DMS114 treated with DMSO at 0.1 percent for 48 hours (cell line): ENCODE results near the gene FGF10.
A peak's percentile ranks its signal among the peaks of the same experiment; 100 is the strongest.

Experiments used
- DNase-seq: peaks from one replicate; lab custom pipeline; 2025; ENCODE audit not compliant: unreplicated experiment; lab: John Stamatoyannopoulos, UW

FGF10 gene

GRCh38 chr5:44358421-44358820, 30.8 kb downstream of the FGF10 start:
- DNase-seq, result no peak

GRCh38 chr5:44356231-44356630, 33.0 kb downstream of the FGF10 start:
- DNase-seq, result no peak

GRCh38 chr5:44345871-44346270, 43.3 kb downstream of the FGF10 start:
- DNase-seq, result no peak

- no peak for DNase-seq
Measured at GRCh38 chr5:44336708-44337107, 52.5 kb downstream of the FGF10 start.

- no peak for DNase-seq
Measured at GRCh38 chr5:44334622-44335021, 54.6 kb downstream of the FGF10 start.

GRCh38 chr5:44332285-44332971, 56.8 kb downstream of the FGF10 start:
- peak; percentile 8 for DNase-seq

GRCh38 chr5:44331471-44332050, 57.7 kb downstream of the FGF10 start:
- no peak for DNase-seq

- no peak for DNase-seq
Measured at GRCh38 chr5:44329716-44330115, 59.5 kb downstream of the FGF10 start.

GRCh38 chr5:44321144-44321725, 68.0 kb downstream of the FGF10 start:
- no peak for DNase-seq

- DNase-seq, result no peak
Measured at GRCh38 chr5:44320188-44320587, 69.0 kb downstream of the FGF10 start.

- no peak for DNase-seq
Measured at GRCh38 chr5:44318883-44319282, 70.3 kb downstream of the FGF10 start.

GRCh38 chr5:44312374-44312773, 76.8 kb downstream of the FGF10 start:
- DNase-seq, result no peak

- DNase-seq, result no peak
Measured at GRCh38 chr5:44300551-44300950, 88.7 kb downstream of the FGF10 start.

GRCh38 chr5:44299394-44299793, 89.8 kb downstream of the FGF10 start:
- DNase-seq, result no peak

GRCh38 chr5:44294516-44294915, 94.7 kb downstream of the FGF10 start:
- DNase-seq, result no peak

GRCh38 chr5:44292736-44293135, 96.5 kb downstream of the FGF10 start:
- no peak for DNase-seq

- no peak for DNase-seq
Measured at GRCh38 chr5:44278469-44278868, 110.8 kb downstream of the FGF10 start.

- DNase-seq, result no peak
Measured at GRCh38 chr5:44275908-44276307, 113.3 kb downstream of the FGF10 start.

- DNase-seq, result no peak
Measured at GRCh38 chr5:44275329-44275728, 113.9 kb downstream of the FGF10 start.

- no peak for DNase-seq
Measured at GRCh38 chr5:44267909-44268308, 121.3 kb downstream of the FGF10 start.

- no peak for DNase-seq
Measured at GRCh38 chr5:44266882-44267576, 122.2 kb downstream of the FGF10 start.

GRCh38 chr5:44265713-44266112, 123.5 kb downstream of the FGF10 start:
- DNase-seq, result no peak
